ENCODE data around the gene PRDM12.

GRCh38 chr9:130664251-130665028 lies at the start of gene PRDM12:
- TF ChIP-seq CTCF (IDR thresholded peaks at IDR 0.05) (no peak), POLR2AphosphoS5 (IDR thresholded peaks at IDR 0.05; ENCODE audit: insufficient read depth in 1 of 2, low read depth in 1 of 2) (no peak), POLR2A (IDR thresholded peaks at IDR 0.05) (no peak)

All from vagina (tissue), 2 donors.